Middle frontal gyrus (tissue), 1 donor: Measurements from ENCODE around the gene ELOVL7.
"Not testable (repeated sequence)": the region's sequence is repeated elsewhere in the genome, so short reads cannot be mapped to it uniquely, and the experiment has no call there.

Source experiments
- DNase-seq: peaks from one replicate; pipeline ENCODE4 v3.0.0-alpha.2; 2015; ENCODE audit warnings: low spot score; ENCODE audit errors: extremely low spot score

Gene ELOVL7

GRCh38 chr5:60715201-60715928 is 128.7 kb downstream of the ELOVL7 start:
- DNase-seq, result not testable (repeated sequence)

DNA sequence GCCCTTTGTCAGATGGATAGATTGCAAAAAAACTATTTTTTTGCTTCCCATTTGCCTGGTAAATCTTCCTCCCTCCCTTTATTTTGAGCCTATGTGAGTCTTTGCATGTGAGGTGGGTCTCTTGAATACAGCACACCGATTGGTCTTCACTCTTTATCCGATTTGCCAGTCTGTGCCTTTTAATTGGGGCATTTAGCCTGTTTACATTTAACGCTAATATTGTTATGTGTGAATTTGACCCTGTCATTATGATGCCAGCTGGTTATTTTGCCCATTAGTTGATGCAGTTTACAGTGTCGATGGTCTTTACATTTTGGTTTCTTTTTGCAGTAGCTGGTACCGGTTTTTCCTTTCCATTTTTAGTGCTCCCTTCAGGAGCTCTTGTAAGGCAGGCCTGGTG is 131.1 kb downstream of the ELOVL7 start:
- DNase-seq, result no peak

DNA sequence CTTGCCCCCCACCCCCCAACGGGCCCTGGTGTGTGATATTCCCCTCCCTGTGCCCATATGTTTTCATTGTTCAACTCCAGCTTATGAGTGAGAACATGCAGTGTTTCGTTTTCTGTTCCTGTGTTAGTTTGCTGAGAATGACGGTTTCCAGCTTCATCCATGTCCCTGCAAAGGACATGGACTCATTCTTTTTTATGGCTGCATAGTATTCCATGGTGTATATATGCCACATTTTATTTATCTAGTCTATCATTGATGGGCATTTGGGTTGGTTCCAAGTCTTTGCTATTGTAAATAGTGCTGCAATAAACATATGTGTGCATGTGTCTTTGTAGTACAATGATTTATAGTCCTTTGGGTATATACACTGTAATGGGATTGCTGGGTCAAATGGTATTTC is 132.2 kb downstream of the ELOVL7 start:
- not testable (repeated sequence) for DNase-seq

DNA sequence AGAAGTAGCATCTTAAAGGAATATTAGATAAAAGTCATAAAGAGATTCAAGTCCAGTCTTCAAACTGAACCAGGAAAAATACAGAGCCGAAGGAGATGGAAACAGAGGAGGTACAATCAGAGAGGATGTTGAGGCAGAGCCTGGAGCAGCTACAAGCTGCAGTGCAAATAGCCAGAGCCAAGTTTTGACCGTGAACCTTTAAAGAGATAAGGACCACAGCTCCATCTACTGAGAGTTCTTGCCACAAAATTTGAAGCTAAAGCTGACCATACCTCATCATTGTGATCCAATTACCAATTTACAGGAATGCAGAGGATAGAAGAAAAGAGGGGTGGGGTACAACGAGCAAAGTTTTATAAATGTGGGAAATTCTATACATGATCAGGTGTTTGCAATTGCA is 133.7 kb downstream of the ELOVL7 start:
- no peak for DNase-seq

DNA sequence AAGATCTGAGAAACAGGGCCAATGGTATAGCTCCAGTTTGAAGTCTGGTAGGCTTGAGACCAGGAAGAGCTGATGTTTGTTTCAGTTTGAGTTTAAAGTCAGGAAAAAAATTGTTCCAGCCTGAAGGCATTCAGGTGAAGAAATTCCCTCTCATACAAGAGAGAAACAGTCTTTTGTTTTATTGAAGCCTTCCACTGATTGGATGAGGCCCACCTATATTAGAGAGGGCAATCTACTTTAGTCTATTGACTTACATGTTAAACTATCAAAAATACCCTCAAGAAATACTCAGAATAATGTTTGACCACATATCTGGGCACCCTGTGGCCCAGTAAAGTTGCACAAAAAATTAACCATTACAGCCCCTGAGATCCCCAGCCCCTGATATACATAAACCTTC is 138.9 kb downstream of the ELOVL7 start:
- no peak for DNase-seq

DNA sequence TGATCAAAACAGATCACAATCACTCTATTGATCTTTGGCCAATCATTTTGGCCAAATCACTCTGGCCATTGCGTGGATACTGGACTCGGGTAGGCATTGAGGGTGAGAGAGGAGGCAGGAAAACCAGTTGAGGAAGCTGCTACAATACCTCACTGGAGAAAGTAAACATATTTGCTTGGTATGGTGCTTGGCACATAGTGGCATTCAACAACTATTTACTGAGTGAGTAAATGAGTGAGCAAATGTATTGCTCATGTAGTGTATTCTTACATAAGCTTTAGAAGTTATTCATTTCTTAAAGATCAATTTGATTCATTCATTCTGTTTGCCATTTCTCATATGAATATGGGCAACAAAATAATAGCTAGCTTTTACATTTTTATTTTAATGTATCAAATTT is 140.1 kb downstream of the ELOVL7 start:
- no peak for DNase-seq
